PC-3 (cell line): ENCODE results near the gene ACIN1. TPM values are rescaled to one million over a fixed set of nuclear protein-coding genes. Genes with fewer than 3 reads are reported as not detected.

Experiments
- ATAC-seq: fragments of 200-7000 bp; cut with Tn5 transposase; 2 replicates; pipeline ENCODE4 v1.9.1; 2020; ENCODE audit warnings: mild to moderate bottlenecking, moderate library complexity
- BruUV-seq: library from RNA; stranded (reverse); fragments of 400-500 nt; replicated peaks from 2 replicates; lab custom pipeline; 2021; lab: Mats Ljungman, UMichigan
- CTCF ChIA-PET: fragments of 300-600 bp; sonication (Branson Sonifier 250); formaldehyde crosslinking; loops from one replicate; lab custom pipeline; 2022; ENCODE audit warnings: antibody characterized with exemption; lab: Charles Lee
- POLR2A ChIA-PET: fragments of 300-600 bp; sonication (Branson Sonifier 250); formaldehyde crosslinking; loops from one replicate; lab custom pipeline; 2022; ENCODE audit warnings: antibody characterized with exemption; ENCODE audit not compliant: unreplicated experiment; lab: Charles Lee
- DNase-seq: peaks from one replicate; pipeline ENCODE4 v3.0.0-alpha.2; 2015
- H2AFZ ChIP-seq: fragments of 300-600 bp; sonication (generic); 2 replicates; pipeline ENCODE4 v1.6.0; 2016; ENCODE audit warnings: antibody characterized with exemption, low read length
- H3F3A ChIP-seq: fragments of 300-600 bp; sonication (generic); one replicate; pipeline ENCODE4 v1.6.0; 2017; ENCODE audit warnings: antibody characterized with exemption, low read length, control low read depth, mild to moderate bottlenecking; ENCODE audit not compliant: unreplicated experiment
- H3K27ac ChIP-seq: fragments of 300-600 bp; sonication (generic); 2 replicates; pipeline ENCODE4 v1.5.1; 2016; ENCODE audit warnings: mild to moderate bottlenecking, low read length
- H3K27me3 ChIP-seq: fragments of 300-600 bp; sonication (generic); 2 replicates; pipeline ENCODE4 v1.6.1; 2016; ENCODE audit warnings: low read length, mixed read lengths
- H3K36me3 ChIP-seq: fragments of 300-600 bp; sonication (generic); 2 replicates; pipeline ENCODE4 v1.6.1; 2016; ENCODE audit warnings: low read depth, mixed run types, low read length, mixed read lengths
- H3K4me1 ChIP-seq: fragments of 300-600 bp; sonication (generic); 2 replicates; pipeline ENCODE4 v1.5.1; 2016; ENCODE audit warnings: low read length; ENCODE audit not compliant: insufficient read depth
- H3K4me2 ChIP-seq: fragments of 300-600 bp; sonication (generic); 2 replicates; pipeline ENCODE4 v1.6.0; 2016; ENCODE audit warnings: low read length
- H3K4me3 ChIP-seq: fragments of 300-600 bp; sonication (generic); 2 replicates; pipeline ENCODE4 v1.5.1; 2016; ENCODE audit warnings: mild to moderate bottlenecking, low read length, mixed read lengths
- H3K79me2 ChIP-seq: fragments of 300-600 bp; sonication (generic); 2 replicates; pipeline ENCODE4 v1.6.1; 2017; ENCODE audit warnings: low read length, mixed read lengths
- H3K9ac ChIP-seq: fragments of 300-600 bp; sonication (generic); 2 replicates; pipeline ENCODE4 v1.6.0; 2016; ENCODE audit warnings: mild to moderate bottlenecking, low read length
- H3K9me2 ChIP-seq: fragments of 300-600 bp; sonication (generic); replicated peaks from 2 replicates; pipeline ENCODE4 v1.6.1; 2016; ENCODE audit warnings: mixed run types, low read length, mixed read lengths
- H3K9me3 ChIP-seq: fragments of 300-600 bp; sonication (generic); 2 replicates; pipeline ENCODE4 v1.6.1; 2016; ENCODE audit warnings: low read length, mixed read lengths
- H4K20me1 ChIP-seq: fragments of 300-600 bp; sonication (generic); 2 replicates; pipeline ENCODE4 v1.6.1; 2016; ENCODE audit warnings: low read length, mixed read lengths
- CTCF ChIP-seq: fragments of 300-600 bp; sonication (generic); conservative IDR thresholded peaks from 2 replicates; pipeline ENCODE4 v1.5.1; 2017; ENCODE audit warnings: antibody characterized with exemption, low read depth, mild to moderate bottlenecking, low read length
- EZH2 ChIP-seq: fragments of 300-600 bp; sonication (generic); IDR thresholded peaks from one replicate; pipeline ENCODE4 v1.6.1; 2017; ENCODE audit warnings: antibody characterized with exemption, mild to moderate bottlenecking, low read length; ENCODE audit not compliant: unreplicated experiment
- EZH2phosphoT487 ChIP-seq: fragments of 300-600 bp; sonication (generic); IDR thresholded peaks from 2 replicates; pipeline ENCODE4 v1.6.1; 2018; ENCODE audit warnings: mild to moderate bottlenecking, antibody characterized with exemption, low read length, borderline replicate concordance
- intact Hi-C: fragments of 100-400 bp; cut with micrococcal nuclease; formaldehyde crosslinking; loops from 2 replicates; pipeline ENCODE4 v1.9.0; 2023
- total RNA-seq: library from RNA; depleted of rRNA; stranded (reverse); fragments of >200 nt; gene quantifications from 2 replicates; pipeline ENCODE4 v1.2.3, GENCODE V29; 2014

ACIN1 gene
- total RNA-seq, 1 experiment from 2014 or later = 112 TPM

DNA sequence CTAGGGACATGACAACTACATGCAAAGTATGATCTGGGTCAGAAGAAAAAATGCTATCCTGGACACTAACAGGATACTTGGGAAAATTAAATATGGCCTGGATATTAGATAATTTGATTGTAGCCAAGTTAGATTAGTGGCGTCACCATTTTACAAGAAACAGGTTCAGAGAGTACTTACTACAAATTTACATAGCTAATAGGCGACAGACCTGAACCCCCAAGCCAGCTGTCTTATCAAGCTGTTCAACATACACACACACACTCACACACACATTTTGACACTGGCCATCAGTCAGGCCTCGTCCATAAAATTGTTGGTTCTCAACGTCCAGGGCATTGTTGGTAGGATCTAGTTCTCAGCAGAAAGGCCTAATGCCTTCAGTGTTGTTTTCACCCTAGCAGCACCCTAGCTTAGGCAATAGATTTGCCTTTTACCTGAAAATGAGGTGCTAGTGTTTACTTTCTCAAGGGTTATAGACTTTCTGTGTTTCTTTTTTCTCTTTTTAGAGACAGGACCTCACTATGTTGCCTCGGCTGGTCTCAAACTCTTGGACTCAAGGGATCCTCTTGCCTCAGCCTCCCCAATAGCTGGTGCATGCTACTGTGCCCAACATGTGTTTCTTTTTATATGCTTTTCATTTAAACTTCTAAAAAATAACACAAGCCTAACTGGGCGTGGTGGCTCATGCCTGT is 81.7 kb downstream of the ACIN1 start:
- H3K36me3 ChIP-seq = no peaks in the 10 kb centered on the region
- no peak overlapping the region for H3K4me2 ChIP-seq
- no peaks in the 10 kb centered on the region for H4K20me1 ChIP-seq
- ChIA-PET CTCF (interaction anchor here (0.9 kb wide), 1 partner anchor 27 kb away, joined by 3 read pairs; no protein-coding TSS in a partner anchor), POLR2A (no interaction called here)
- no TSS peak for BruUV-seq
- no peaks in the 10 kb centered on the region for H3K9me3 ChIP-seq
- ATAC-seq = no peak
- no peak overlapping the region for H2AFZ ChIP-seq
- H3K79me2 ChIP-seq = peaks cover 4% of the 10 kb centered on the region; the same call in 1 of the 2 replicates
- H3K9ac ChIP-seq = no peak overlapping the region
- no peaks in the 10 kb centered on the region for H3F3A ChIP-seq
- H3K27ac ChIP-seq = no peak overlapping the region
- H3K4me3 ChIP-seq = no peak overlapping the region
- peaks cover 17% of the 10 kb centered on the region for H3K4me1 ChIP-seq
- H3K9me2 ChIP-seq = no peaks in the 10 kb centered on the region
- TF ChIP-seq EZH2phosphoT487 = no peak
- TF ChIP-seq EZH2 = no peak
- no peak for TF ChIP-seq CTCF
- H3K27me3 ChIP-seq = no peaks in the 10 kb centered on the region
- intact Hi-C loops = no loop called here
- DNase-seq = no peak

- DNase-seq = peak; percentile 71
- no peaks in the 10 kb centered on the region for H3K36me3 ChIP-seq
- H3K79me2 ChIP-seq = peaks cover 4% of the 10 kb centered on the region; the same call in 1 of the 2 replicates
Observed at GRCh38 chr14:23009939-23010726, 84.8 kb downstream of the ACIN1 start, which contains the start of gene C14orf93. Gene C14orf93 (minus strand): TSS chr14:23010143. CDS start chr14:22999023, 11,120 bp downstream.

More at GRCh38 chr14:23009939-23010726, 84.8 kb downstream of the ACIN1 start, which contains the start of gene C14orf93:
- peak within 1 kb of the TSS; percentile 44 for H3K27ac ChIP-seq
- H2AFZ ChIP-seq = peak within 1 kb of the TSS; percentile 90
- H3K9ac ChIP-seq = peak within 1 kb of the TSS; percentile 65
- BruUV-seq = no TSS peak
- peak; percentile 34 for ATAC-seq
- no peaks in the 10 kb centered on the region for H4K20me1 ChIP-seq
- no peaks in the 10 kb centered on the region for H3K9me3 ChIP-seq
- ChIA-PET POLR2A (interaction anchor here (0.6 kb wide), 1 partner anchor 33 kb away, joined by 5 read pairs; no protein-coding TSS in a partner anchor), CTCF (interaction anchor here (0.6 kb wide), 1 partner anchor 85 kb away, joined by 6 read pairs; the partner anchor contains the start of genes ACIN1 and C14orf119)
- peak within 1 kb of the TSS; percentile 80 for H3K4me2 ChIP-seq
- peak within 1 kb of the TSS; percentile 67 for H3K4me3 ChIP-seq
- peaks cover 39% of the 10 kb centered on the region for H3K4me1 ChIP-seq
- no peaks in the 10 kb centered on the region for H3K9me2 ChIP-seq
- peaks cover 7% of the 10 kb centered on the region for H3F3A ChIP-seq
- H3K27me3 ChIP-seq = no peaks in the 10 kb centered on the region
- no peak for TF ChIP-seq EZH2phosphoT487
- TF ChIP-seq CTCF = no peak
- TF ChIP-seq EZH2 = no peak
- intact Hi-C loops = no loop called here
